ENCODE data around the gene CCND1.
"Not testable (repeated sequence)": the region's sequence is repeated elsewhere in the genome, so short reads cannot be mapped to it uniquely, and the experiment has no call there.

DNA sequence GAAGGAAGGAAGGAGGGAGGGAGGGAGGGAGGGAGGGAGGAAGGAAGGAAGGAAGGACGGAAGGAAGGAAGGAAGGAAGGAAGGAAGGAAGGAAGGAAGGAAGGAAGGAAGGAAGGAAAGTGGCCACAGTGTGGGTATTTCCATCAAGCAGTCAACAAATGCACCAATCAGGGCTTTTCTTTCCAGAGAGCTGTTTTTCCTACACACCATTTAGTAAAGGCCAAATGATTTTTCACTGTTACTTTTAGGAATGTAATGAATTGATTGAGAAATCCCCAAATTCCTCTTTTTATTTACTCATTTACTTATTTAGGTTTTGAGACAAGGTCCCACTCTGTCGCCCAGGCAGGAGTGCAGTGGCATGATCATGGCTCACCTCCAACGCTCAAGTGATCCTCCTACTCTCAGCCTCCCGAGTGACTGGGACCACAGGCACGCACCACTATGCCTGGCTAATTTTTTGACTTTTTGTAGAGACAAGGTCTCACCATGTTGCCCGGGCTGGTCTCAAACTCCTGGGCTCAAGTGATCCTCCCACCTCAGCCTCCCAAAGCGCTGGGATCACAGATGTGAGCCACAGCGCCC is 18.8 kb upstream of the CCND1 start:
- TF ChIP-seq, protein P1, sequence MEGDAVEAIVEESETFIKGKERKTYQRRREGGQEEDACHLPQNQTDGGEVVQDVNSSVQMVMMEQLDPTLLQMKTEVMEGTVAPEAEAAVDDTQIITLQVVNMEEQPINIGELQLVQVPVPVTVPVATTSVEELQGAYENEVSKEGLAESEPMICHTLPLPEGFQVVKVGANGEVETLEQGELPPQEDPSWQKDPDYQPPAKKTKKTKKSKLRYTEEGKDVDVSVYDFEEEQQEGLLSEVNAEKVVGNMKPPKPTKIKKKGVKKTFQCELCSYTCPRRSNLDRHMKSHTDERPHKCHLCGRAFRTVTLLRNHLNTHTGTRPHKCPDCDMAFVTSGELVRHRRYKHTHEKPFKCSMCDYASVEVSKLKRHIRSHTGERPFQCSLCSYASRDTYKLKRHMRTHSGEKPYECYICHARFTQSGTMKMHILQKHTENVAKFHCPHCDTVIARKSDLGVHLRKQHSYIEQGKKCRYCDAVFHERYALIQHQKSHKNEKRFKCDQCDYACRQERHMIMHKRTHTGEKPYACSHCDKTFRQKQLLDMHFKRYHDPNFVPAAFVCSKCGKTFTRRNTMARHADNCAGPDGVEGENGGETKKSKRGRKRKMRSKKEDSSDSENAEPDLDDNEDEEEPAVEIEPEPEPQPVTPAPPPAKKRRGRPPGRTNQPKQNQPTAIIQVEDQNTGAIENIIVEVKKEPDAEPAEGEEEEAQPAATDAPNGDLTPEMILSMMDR (IDR thresholded peaks at IDR 0.05; ENCODE audit: low read depth, low read length, poor library complexity, severe bottlenecking), result not testable (repeated sequence)
- TF ChIP-seq EZH2phosphoT487 (IDR thresholded peaks at IDR 0.05; ENCODE audit: borderline replicate concordance, low read length), result not testable (repeated sequence)

All from DOHH2 (cell line).